GM20000 (cell line): Measurements from ENCODE around the gene COMMD9.

Source experiments
- DNase-seq: peaks from one replicate; pipeline ENCODE4 v3.0.0; 2012; ENCODE audit warnings: low spot score
- CTCF ChIP-seq: IDR thresholded peaks from 2 replicates; pipeline ENCODE4 v1.5.1; 2012; ENCODE audit warnings: mild to moderate bottlenecking, control low read depth; ENCODE audit errors: extremely low read depth, missing control alignments

COMMD9 gene

DNA sequence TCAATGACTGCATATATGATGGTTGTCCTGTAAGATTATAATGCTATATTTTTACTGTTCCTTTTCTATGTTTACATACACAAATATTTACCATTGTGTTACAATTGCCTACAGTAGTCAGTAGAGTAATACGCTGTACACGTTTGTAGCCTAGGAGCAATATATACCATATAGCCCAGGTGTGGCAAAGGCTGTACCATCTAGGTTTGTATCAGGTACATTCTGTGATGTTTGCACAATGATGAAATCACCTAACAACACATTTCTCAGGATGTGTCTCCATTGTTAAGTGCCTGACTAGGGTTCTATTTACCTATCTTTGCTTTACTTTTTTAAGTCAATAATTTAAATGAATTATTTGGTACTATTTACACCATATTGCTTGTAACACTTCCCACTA, 28.8 kb upstream of the COMMD9 start:
- no peak for TF ChIP-seq CTCF
- no peak for DNase-seq

DNA sequence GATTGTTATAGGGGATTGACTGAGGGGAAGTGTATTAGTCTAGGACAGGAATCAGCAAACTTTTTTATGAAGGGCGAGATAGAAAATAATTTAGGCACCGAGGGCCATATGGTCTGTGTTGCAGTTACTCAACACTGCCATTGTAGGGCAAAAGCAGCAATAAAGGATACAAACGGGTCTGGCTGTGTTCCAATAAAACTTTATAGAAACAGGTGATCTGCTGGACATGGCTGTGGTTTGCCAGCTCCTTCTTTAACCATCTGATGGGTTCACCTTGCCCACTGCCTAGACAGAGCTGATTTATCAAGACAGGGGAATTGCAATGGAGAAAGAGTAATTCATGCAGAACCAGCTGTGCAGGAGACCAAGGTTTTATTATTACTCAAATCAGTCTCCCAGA, 26.8 kb upstream of the COMMD9 start:
- no peak for TF ChIP-seq CTCF
- DNase-seq, result no peak

DNA sequence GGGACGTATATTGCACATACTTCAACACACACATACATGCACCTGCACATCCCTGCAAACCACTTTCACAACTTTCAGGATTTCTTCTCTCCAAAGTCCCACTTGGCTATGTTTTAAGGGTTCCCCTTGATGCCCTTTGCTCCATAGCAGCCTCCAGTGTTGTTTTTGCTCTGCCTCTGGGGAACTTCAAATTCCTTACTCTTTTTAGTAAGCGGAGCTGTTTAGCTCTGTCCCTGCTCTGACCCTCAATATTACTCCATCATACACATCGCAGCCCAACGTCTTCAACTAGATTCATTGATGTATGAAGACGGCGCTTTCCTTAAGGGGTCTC, 25.2 kb upstream of the COMMD9 start:
- DNase-seq, result no peak
- no peak for TF ChIP-seq CTCF

GRCh38 chr11:36313750-36314433, 24.7 kb upstream of the COMMD9 start:
- no peak for DNase-seq
- TF ChIP-seq CTCF, result no peak

DNA sequence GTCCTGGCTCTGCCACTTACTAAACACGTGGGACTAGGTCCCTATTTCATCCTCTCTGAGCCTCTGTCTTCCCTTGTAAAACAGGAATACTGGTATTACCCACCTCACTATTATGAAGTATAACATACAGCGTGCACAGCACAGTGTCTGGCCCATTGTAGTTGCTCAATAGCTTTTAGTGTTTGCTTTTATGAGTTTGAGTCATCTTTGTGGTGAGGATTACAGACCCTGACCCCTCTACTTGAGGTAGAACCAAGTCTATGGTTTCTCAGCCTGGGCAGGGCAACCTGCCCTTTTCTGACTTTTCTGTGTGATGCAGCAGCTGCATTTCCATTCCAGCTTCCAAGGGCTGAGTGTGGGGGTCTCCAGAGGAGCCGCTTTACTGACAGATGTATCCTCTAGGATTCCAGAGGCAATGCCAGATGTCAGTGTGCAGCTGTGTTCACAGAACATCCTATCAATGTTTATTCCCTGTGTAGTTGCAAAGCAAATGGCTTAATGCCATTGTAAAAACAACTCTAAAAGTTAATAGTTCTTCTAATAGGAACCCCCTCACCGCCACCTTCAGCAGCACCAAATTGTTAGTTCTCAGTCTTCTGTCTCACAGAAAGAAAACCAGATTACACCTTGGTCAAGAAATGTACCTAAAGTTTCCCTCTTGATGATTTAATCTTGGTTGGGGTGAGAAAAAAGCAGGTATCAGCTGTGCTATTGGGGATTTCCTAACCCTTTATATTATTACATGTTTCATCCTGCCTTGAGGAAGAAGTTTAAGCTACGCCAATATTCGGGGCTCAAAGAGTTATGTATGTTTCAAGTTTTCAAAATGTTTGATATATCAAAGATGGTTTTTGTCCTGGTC, 23.6 kb upstream of the COMMD9 start:
- DNase-seq, result no peak
- TF ChIP-seq CTCF, result no peak

DNA sequence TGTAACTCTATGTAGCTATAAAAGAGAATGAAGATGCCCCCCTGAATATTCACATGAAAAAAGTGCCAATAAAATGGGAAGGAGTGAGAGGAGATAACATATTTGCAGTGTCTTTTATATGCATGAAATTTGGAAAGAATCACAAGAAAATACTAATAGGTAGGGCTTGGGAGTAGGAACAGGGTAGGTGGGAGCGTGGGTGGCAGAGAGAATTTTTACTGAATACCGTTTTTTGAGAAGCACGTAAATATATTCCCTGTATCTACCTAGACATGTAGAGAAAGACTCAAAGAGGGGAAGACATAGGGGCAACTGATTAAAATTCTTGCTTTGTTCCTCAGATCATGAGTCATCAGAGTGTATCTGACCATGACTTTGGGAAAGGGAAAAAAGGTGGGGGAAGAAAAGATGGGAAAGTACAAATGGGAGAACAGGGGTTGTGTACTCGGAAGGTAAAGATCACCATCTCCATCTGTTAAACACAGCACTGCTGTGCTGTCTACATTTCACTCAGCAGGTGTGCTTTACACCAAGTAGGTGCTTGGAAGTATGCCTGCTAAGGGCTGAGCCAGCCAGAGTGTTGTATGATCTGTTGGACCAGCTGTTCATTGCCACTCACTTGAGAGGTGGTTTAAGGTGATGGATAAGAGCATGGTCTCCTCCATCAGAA, 22.8 kb upstream of the COMMD9 start:
- no peak for TF ChIP-seq CTCF
- no peak for DNase-seq

DNA sequence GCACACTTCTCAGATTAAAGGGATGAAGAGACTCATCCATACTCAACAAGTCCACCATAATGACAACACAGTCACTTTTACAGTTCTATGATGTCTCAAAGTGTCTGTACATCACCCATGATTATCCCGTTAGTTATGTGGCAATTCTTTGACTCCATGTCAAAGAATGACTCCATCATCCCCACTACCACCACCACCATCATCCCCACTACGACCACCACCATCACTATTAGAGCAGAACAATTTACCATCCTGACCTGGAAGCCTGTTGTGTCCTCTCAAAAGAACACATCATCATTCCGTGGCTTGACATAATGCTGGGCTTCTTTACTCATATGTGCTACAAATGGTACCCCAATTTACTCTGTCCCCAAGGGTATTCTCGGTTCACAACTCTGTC, 20.6 kb upstream of the COMMD9 start:
- TF ChIP-seq CTCF, result no peak
- no peak for DNase-seq
